Measurements from ENCODE around the gene CLDN7.

CLDN7 gene, protein sequence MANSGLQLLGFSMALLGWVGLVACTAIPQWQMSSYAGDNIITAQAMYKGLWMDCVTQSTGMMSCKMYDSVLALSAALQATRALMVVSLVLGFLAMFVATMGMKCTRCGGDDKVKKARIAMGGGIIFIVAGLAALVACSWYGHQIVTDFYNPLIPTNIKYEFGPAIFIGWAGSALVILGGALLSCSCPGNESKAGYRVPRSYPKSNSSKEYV

GRCh38 chr17:7262192-7262934 lies at the start of gene CLDN7:
Gene CLDN7, minus strand, starts transcription at chr17:7262478. Its CDS starts 435 bp downstream, at chr17:7262043.
- no peak for DNase-seq (ENCODE audit: low spot score)

DNA sequence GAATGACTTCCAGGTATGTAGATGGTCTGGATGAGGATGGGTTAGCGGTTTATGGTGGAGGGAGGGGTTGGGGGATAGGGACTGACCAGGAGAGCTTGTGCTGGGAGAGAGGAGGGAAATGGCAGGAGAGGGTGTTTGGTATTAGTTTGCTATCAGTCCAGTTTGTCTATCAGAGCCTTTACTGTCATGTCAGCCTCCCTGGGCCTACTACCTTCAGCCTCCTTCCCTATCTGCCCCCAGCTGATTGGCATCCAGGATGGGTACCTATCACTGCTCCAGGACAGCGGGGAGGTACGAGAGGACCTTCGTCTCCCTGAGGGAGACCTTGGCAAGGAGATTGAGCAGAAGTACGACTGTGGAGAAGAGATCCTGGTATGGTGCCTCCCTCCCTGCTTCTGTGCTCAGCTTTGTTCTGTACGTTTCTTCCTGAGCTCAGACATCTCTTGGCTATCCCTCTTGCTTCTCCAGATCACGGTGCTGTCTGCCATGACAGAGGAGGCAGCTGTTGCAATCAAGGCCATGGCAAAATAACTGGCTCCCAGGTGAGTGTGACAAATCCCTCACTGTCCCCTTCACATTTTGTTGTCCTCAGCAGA lies 48.9 kb upstream of the CLDN7 start:
- DNase-seq (ENCODE audit: low spot score): no peak

DNA sequence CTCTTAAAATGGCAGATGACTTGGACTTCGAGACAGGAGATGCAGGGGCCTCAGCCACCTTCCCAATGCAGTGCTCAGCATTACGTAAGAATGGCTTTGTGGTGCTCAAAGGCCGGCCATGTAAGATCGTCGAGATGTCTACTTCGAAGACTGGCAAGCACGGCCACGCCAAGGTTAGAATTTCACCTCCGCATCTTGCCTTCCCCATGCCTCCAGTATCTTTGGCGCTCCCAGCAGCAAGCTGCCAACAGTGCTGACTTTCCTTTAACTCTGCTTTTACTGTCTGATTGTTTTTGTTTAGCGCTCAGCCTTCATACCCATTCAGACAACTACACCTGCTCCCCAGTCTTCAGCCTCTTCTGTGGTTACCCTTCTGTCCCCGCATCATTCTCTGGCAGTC lies 47.4 kb upstream of the CLDN7 start:
- no peak for DNase-seq (ENCODE audit: low spot score)

DNA sequence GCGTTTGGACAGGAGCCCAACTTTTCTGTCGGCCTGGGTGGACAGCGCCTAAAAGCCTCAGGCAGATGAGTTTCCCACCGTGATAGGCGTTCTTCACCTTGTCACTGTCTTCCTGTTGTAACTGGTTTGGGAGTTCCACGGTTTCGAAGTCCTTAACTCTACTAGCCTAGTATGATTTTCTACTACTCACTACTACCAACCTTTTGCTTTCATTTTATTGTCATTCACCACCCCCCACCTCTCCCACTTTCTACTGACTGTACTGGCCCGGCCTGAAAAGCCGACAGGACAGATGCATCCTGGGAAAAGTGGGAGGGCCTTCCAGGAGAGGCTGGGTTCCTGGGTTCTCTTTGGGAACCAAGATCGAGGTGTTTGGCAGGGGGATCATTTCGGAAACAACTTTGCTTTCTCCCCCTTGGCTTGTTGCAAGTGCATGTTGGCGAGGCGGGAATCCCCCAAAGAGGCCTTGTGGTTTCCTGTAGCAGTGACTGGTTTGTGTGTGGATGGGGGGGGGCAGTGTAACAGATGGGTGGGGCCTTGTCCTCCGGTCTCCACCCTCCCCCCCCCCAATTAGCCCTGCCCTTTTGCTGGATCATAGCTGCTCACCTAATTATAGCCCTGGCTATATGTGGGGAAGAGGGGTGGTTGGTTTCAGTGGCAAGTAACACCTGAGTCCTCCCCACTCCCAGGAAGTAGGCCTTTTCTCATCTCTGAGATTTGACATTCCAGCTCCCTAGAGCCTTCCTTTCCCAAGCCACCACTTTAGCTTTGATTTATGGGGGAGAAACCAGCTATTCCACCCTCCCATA lies 46.6 kb upstream of the CLDN7 start:
- DNase-seq (ENCODE audit: low spot score): peak; percentile 75

DNA sequence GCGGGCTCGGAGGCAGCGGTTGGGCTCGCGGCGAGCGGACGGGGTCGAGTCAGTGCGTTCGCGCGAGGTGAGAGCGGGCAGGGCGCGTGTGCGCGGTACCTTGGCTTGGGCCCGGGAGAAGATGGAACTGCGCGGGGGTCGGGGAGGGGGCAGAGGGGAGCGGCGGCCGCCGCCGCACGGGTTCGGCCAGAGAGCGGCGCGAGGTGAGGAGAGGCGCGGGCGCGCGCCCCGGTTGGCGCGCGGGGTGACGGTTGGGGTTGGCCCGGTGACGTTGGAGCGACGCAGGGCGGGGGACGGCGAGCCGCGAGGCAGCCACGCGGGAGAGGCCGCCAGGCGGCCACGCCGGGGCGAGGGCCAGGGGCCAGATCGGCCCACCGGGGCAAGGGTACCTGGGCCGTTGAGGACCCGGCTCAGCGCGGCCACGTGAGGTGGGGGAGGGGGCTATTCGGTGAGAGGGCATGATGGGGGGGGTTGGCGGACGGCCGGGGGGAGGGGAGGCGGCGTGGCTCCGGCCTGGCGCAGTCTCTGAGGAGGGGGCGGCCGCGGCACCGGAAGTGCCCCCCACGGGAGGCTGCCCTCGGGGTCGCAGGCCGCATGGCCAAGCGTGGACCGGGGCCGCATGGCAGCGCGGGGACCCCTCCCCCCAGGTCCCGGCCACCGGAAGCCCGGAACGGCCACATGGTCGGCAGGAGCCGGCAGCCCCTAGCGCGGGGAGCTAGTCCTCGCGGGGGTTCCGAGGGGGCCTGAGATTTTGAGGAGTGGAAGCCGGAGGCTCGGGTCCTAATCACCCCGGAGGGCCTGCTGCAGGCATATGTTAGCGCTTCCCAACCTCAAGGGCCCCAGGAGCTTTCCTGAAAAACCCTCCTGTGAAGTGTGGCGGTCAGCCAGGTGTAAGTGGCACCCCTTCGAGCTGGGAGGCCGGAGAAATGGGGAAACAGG lies 45.7 kb upstream of the CLDN7 start:
- no peak for DNase-seq (ENCODE audit: low spot score)

DNA sequence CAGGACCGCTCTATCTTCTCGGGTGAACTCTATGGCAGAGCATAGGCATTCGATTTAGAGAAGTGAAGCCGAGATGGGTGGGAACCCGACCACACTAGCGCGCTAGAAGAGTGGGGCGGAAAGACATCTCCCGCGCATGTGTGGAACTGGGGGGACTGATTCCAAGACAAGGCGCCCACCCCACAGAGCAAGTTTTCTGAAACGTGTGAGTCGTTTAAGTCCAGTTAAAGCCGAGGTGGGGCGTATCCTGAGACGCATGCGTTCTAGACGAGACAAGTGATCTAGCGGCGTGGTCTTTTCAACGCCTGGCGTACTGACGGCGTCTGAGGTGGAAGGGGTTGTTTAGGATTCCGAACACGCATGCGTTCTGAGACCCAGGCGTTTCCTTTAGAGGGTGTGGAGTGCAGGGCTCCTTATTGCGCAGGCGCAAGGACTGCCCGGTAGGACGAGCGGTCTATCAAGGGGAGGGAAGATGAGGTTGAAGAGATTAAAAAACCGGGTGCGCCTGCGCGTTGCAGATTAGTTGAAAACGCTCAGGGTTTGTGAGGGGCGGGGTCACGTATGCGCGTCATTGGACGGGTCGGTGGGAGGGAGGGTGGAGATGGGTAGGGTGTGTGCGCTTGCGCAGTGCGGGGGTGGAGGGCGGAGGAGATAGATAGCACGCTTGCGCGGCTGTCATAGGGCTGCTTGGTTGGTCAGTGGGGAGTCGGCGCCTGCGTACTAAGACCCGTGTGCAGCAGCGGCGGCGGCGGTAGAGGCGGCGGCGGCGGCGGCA lies 44.8 kb upstream of the CLDN7 start, which contains the start of gene EIF5A:
Gene EIF5A (plus strand): TSS at position 718 of the 775 bp plus-strand sequence. CDS start 2,008 bp downstream, outside the sequence.
- DNase-seq (ENCODE audit: low spot score): peak; percentile 100

- no peak for DNase-seq (ENCODE audit: low spot score)
Observed at GRCh38 chr17:7304179-7304578, 41.9 kb upstream of the CLDN7 start.

GRCh38 chr17:7296189-7296861 lies 34.0 kb upstream of the CLDN7 start:
- peak; percentile 60 for DNase-seq (ENCODE audit: low spot score)

GRCh38 chr17:7295230-7296180 lies 33.2 kb upstream of the CLDN7 start:
- DNase-seq (ENCODE audit: low spot score): no peak

DNA sequence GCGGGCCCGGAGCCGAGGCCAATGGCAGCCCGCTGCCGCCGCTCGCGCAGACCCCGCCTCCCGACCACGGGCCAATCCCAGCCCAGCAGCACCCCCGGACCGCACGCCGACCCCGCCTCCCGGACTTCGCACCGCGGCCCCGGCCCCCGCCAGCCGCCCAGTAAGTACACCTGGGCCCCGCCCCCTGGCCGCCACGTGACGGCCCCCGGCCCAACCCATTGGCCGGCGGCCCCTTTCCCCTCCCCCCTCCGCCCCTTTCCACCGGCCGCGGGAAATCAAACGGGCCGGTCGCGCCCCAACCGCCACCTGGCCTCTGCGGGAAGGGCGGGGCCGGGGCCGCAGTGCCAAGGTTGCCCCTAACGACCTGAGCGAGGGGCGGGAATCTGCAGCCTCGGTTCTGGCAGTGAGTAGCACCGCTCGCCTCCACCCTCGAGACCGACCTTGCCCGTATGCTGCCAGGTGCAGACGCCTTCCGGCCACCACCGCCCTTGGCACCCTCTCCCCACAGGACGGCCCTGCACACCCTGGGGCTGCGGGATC lies 32.4 kb upstream of the CLDN7 start, which contains the start of gene YBX2:
Gene YBX2 (minus strand): TSS at position 26 of the 540 bp plus-strand sequence. CDS start 139 bp downstream, outside the sequence.
- no peak for DNase-seq (ENCODE audit: low spot score)

- DNase-seq (ENCODE audit: low spot score): no peak
Observed at GRCh38 chr17:7293816-7294613, 31.7 kb upstream of the CLDN7 start.

- no peak for DNase-seq (ENCODE audit: low spot score)
Observed at GRCh38 chr17:7293159-7293558, 30.9 kb upstream of the CLDN7 start.

DNA sequence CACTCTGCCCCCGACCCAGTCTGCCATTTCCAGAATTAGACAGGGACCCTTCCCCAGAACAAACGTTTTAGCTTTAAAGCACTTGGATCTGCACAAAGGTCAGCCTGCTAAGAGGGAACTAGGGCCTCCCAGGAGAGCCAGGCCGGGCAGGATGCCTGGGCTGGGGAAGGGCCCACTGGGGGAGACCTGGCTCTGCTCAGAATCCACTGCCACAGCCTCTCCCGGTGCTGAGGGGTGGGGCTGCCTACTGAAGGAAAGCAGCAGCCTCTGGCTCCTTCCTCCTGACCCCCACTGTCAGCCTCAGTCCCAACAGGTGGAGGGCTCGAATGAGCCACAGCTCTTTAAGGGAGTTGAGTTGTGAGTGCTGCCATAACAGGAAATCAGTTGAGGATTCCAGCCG lies 30.5 kb upstream of the CLDN7 start:
- no peak for DNase-seq (ENCODE audit: low spot score)

GRCh38 chr17:7292194-7292593 lies 29.9 kb upstream of the CLDN7 start:
- no peak for DNase-seq (ENCODE audit: low spot score)

DNA sequence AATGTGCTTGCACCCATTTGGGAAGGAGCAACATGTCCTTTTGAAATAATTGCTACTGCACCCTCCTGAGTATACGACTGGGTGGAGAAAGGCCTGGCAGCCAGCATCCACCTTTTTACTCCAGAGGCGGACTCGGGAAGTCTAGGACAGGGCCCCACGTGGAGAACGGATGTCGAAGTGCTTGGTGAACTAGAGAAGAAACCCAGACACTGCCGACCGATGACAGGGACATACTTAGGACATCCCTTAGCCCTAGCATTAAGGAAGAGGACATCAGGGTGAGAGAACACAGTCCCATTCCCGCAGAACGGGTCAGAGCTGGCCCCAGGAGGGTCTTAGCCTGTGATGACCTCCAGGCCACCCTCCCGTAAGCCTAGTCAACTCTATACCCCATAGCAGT lies 28.4 kb upstream of the CLDN7 start:
- DNase-seq (ENCODE audit: low spot score): no peak

GRCh38 chr17:7290166-7290565 lies 27.9 kb upstream of the CLDN7 start:
- DNase-seq (ENCODE audit: low spot score): no peak

GRCh38 chr17:7289256-7290032 lies 27.2 kb upstream of the CLDN7 start:
- DNase-seq (ENCODE audit: low spot score): no peak

Data from pons (tissue), 1 donor.